ACHN (cell line): ENCODE data around the gene PRR20C.
A peak's percentile ranks its signal among the peaks of the same experiment; 100 is the strongest.
"Not testable (repeated sequence)": the region's sequence is repeated elsewhere in the genome, so short reads cannot be mapped to it uniquely, and the experiment has no call there.

Experiments
- DNase-seq: peaks from one replicate; pipeline ENCODE4 v3.0.0-alpha.2; 2015
- in situ Hi-C: cut with HindIII; loops from 2 replicates; pipeline ENCODE4 v1.10.0; 2017; ENCODE audit warnings: low sequenced_read_pairs, low pct_ligation_motif_present, low pct_unique_long_range_greater_than_20kb

Gene PRR20C

GRCh38 chr13:57153761-57154160, at the start of gene PRR20C:
Gene PRR20C (plus strand): TSS chr13:57154061. CDS start chr13:57154448, 387 bp downstream.
- DNase-seq, in situ Hi-C loops: not testable (repeated sequence)

GRCh38 chr13:57114945-57115344, 38.9 kb upstream of the PRR20C start:
- in situ Hi-C loops, result no loop called here
- DNase-seq, result no peak

GRCh38 chr13:57123681-57124080, 30.2 kb upstream of the PRR20C start:
- in situ Hi-C loops, result no loop called here
- no peak for DNase-seq

GRCh38 chr13:57128909-57129308, 25.0 kb upstream of the PRR20C start:
- peak; percentile 0 for DNase-seq
- in situ Hi-C loops, result no loop called here

GRCh38 chr13:57136093-57136492, 17.8 kb upstream of the PRR20C start:
- in situ Hi-C loops, result no loop called here
- DNase-seq, result no peak

- in situ Hi-C loops, result no loop called here
- no peak for DNase-seq
Measured at GRCh38 chr13:57137585-57137984, 16.3 kb upstream of the PRR20C start.

- in situ Hi-C loops, result no loop called here
- DNase-seq, result no peak
Measured at GRCh38 chr13:57138988-57139387, 14.9 kb upstream of the PRR20C start.

GRCh38 chr13:57139781-57140180, 14.1 kb upstream of the PRR20C start:
- DNase-seq, in situ Hi-C loops: not testable (repeated sequence)

GRCh38 chr13:57140235-57140968, 13.5 kb upstream of the PRR20C start, which contains the start of gene PRR20A:
Gene PRR20A (plus strand): TSS chr13:57140918. CDS start chr13:57141305, 387 bp downstream.
- in situ Hi-C loops, DNase-seq: not testable (repeated sequence)

GRCh38 chr13:57147188-57147587, 6.7 kb upstream of the PRR20C start, which contains the start of gene PRR20B:
Gene PRR20B (plus strand): TSS chr13:57147488. CDS start chr13:57147875, 387 bp downstream.
- DNase-seq, in situ Hi-C loops: not testable (repeated sequence)

GRCh38 chr13:57148106-57148505, 5.8 kb upstream of the PRR20C start:
- in situ Hi-C loops, DNase-seq: not testable (repeated sequence)

- in situ Hi-C loops, result not testable (repeated sequence)
Measured at GRCh38 chr13:57160332-57160731, 6.5 kb downstream of the PRR20C start, which contains the start of gene PRR20D. Gene PRR20D (plus strand): TSS chr13:57160632. CDS start chr13:57161019, 387 bp downstream.

GRCh38 chr13:57166897-57167296, 13.0 kb downstream of the PRR20C start, which contains the start of gene PRR20E:
Gene PRR20E (plus strand): TSS chr13:57167197. CDS start chr13:57167584, 387 bp downstream.
- in situ Hi-C loops, result not testable (repeated sequence)

More at GRCh38 chr13:57160332-57160731, 6.5 kb downstream of the PRR20C start, which contains the start of gene PRR20D:
- not testable (repeated sequence) for DNase-seq

GRCh38 chr13:57191667-57192066, 37.8 kb downstream of the PRR20C start:
- DNase-seq, result no peak
- in situ Hi-C loops, result no loop called here

More at GRCh38 chr13:57166897-57167296, 13.0 kb downstream of the PRR20C start, which contains the start of gene PRR20E:
- DNase-seq, result not testable (repeated sequence)
